ENCODE results near the gene NBL1. TPM values are rescaled to one million over a fixed set of nuclear protein-coding genes. Genes with fewer than 3 reads are reported as not detected.

NBL1 gene
- total and polyA plus RNA-seq, 2 of the 4 experiments (the other 2 are of a cell fraction) = 14.0 to 54.2 TPM

DNA sequence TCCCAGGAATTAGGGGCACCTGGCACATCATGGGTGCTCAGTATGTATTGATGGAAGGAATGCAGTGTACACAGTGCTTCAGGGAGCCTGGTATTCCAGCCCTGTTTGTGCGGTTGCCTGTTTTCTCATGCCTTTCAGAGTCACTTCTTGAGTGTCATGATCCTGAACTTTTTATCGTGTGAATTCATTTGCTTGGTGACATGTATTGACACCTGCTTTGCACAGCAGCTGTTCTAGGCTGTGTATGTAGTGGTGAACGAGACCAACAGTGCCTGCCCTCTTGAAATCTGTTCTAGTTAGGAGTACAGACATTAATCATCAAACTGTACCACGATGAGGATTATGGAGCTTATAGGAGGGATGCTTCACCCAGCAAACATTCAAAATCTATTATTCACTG lies 26.7 kb downstream of the NBL1 start:
- in situ Hi-C loops (cut with MboI; ENCODE audit: low sequenced_read_pairs) = no loop called here

More for the DNA sequence above, 26.7 kb downstream of the NBL1 start:
- H3K4ac ChIP-seq (ENCODE audit: low read depth, low read length) = no peak overlapping the region
- H3K9me3 ChIP-seq (ENCODE audit: control insufficient read depth, insufficient read depth, low read length) = no peaks in the 10 kb centered on the region
- H3K4me2 ChIP-seq (ENCODE audit: low read depth, low read length) = no peak overlapping the region
- H3K79me1 ChIP-seq (ENCODE audit: low read depth in 1 of 2, low read length in 2 of 2) = no peaks in the 10 kb centered on the region
- H3K23ac ChIP-seq (ENCODE audit: low read depth, low read length) = no peak overlapping the region
- peaks cover 49% of the 10 kb centered on the region for H3K27me3 ChIP-seq (ENCODE audit: control insufficient read depth, insufficient read depth, low read length)
- H3K56ac ChIP-seq (ENCODE audit: extremely low read depth, insufficient read depth, low read length) = no peak overlapping the region
- intact Hi-C loops (cut with micrococcal nuclease) (no loop called here), dilution Hi-C loops (cut with HindIII; ENCODE audit: low sequenced_read_pairs, unreplicated experiment) (no loop called here)
- ChIA-PET CTCF (no interaction called here), POLR2A (ENCODE audit: unreplicated experiment) (no interaction called here)
- no peak overlapping the region for H2BK5ac ChIP-seq (ENCODE audit: low read depth, low read length, poor library complexity, severe bottlenecking)
- WGBS, 2 experiments (ENCODE audit: extremely low coverage in 2 of 2, insufficient read length in 1 of 2) = no CpG with 5 or more reads among the region's 4 CpGs
- no peak overlapping the region for H3K4me3 ChIP-seq (ENCODE audit: insufficient read depth, low read depth, low read length)
- no peak overlapping the region for H2AFZ ChIP-seq (replicated peaks; ENCODE audit: low read length, poor library complexity)
- no peaks in the 10 kb centered on the region for H3K36me3 ChIP-seq (ENCODE audit: control insufficient read depth, insufficient read depth, low read length)
- no peaks in the 10 kb centered on the region for H3K4me1 ChIP-seq (ENCODE audit: control insufficient read depth, insufficient read depth, low read length)
- no peak overlapping the region for H2BK120ac ChIP-seq (ENCODE audit: low read depth, low read length)
- no peak overlapping the region for H4K8ac ChIP-seq (ENCODE audit: low read depth in 2 of 2, low read length in 2 of 2)
- H3K9ac ChIP-seq (ENCODE audit: low read depth, low read length) = no peak overlapping the region
- DNase-seq (no peak), ATAC-seq (ENCODE audit: low read depth) (no peak)
- no peak overlapping the region for H4K91ac ChIP-seq (ENCODE audit: insufficient read depth, low read depth, low read length)
- H3K14ac ChIP-seq (replicated peaks; ENCODE audit: low read depth, low read length) = no peak overlapping the region
- H2BK15ac ChIP-seq (ENCODE audit: low read depth, low read length) = no peak overlapping the region
- H2AK5ac ChIP-seq (ENCODE audit: low read depth, low read length) = no peak overlapping the region
- H3K18ac ChIP-seq (ENCODE audit: low read depth, low read length) = no peak overlapping the region
- H4K5ac ChIP-seq (ENCODE audit: low read depth, low read length) = no peak overlapping the region
- 0 out of 2 replicates have a peak, but pooled peaks cover under 1% of the 10 kb centered on the region for H4K20me1 ChIP-seq (ENCODE audit: insufficient read depth, low read length)
- no peak for TF ChIP-seq FOS (IDR thresholded peaks at IDR 0.05; ENCODE audit: low read depth, low read length)
- TF ChIP-seq BHLHE40 (IDR thresholded peaks at IDR 0.05; ENCODE audit: low read depth, low read length) = no peak
- no peak for TF ChIP-seq SMC3 (IDR thresholded peaks at IDR 0.05; ENCODE audit: low read depth, low read length)
- TF ChIP-seq NFE2L2 (IDR thresholded peaks at IDR 0.05; ENCODE audit: low read depth, low read length) = no peak
- TF ChIP-seq POLR2A (IDR thresholded peaks at IDR 0.05; ENCODE audit: low read depth, low read length) = no peak
- TF ChIP-seq MXI1 (IDR thresholded peaks at IDR 0.05; ENCODE audit: borderline replicate concordance, low read depth, low read length) = no peak
- no peak for TF ChIP-seq RFX5 (IDR thresholded peaks at IDR 0.05; ENCODE audit: low read depth, low read length)
- TF ChIP-seq CHD1 (IDR thresholded peaks at IDR 0.05; ENCODE audit: low read depth, low read length) = no peak
- TF ChIP-seq, protein P1, sequence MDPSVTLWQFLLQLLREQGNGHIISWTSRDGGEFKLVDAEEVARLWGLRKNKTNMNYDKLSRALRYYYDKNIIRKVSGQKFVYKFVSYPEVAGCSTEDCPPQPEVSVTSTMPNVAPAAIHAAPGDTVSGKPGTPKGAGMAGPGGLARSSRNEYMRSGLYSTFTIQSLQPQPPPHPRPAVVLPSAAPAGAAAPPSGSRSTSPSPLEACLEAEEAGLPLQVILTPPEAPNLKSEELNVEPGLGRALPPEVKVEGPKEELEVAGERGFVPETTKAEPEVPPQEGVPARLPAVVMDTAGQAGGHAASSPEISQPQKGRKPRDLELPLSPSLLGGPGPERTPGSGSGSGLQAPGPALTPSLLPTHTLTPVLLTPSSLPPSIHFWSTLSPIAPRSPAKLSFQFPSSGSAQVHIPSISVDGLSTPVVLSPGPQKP (IDR thresholded peaks at IDR 0.05; ENCODE audit: borderline replicate concordance, low read depth, low read length) = no peak
- no peak overlapping the region for H3K27ac ChIP-seq (ENCODE audit: insufficient read depth, low read length)
- no peaks in the 10 kb centered on the region for H3K9me1 ChIP-seq (ENCODE audit: insufficient read depth, low read length)
- no TSS peak for BruUV-seq (replicated peaks)
- no peak overlapping the region for H2AK9ac ChIP-seq (replicated peaks; ENCODE audit: low read depth, low read length, poor library complexity)
- no peak overlapping the region for H2BK20ac ChIP-seq (ENCODE audit: low read depth, low read length)

Measured in IMR-90 (cell line).